Measurements from ENCODE around the gene ZNFX1. TPM values are rescaled to one million over a fixed set of nuclear protein-coding genes. Genes with fewer than 3 reads are reported as not detected.

The ZNFX1 gene
- total RNA-seq, 4 donors from 2014 or later = 20.0 to 46.2 (median 26.3) TPM

DNA sequence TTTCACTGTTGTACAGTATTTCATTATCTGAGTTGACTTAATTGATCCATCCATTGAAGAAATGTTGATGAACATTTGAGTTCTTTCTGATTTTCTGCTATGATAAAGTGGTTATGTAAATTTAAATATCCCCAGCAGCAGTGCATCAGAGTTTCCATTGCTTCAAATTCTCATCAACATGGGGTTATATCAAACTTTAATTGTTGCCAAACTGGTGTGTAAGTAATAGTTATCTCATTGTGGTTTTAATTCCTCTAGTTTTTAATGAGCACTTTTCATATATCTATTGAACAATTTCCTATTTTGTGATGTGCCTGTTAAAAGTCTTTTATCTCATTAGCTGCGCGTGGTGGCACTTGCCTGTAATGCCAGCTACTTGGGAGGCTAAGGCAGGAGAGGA is 18.1 kb downstream of the ZNFX1 start:
- DNase-seq = no peak
- intact Hi-C loops (cut with DNase I; ENCODE audit: low total_unique reads) = no loop called here

DNA sequence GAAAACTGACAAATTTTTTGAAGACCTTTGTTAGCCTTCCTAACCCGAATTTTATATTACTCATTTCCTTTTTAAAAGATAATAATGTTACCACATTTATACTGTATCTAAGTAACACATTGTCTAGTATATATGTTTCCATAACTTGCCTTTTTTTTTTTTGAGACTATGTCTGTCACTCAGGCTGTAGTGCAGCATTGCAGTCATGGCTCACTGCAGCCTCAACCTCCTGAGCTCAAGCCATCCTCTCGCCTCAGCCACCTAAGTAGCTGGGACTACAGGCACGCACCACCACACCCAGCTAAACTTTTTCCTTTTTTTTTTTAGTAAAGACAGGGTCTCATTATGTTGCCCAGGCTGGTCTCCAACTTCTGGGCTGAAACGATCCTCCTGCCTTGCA is 18.6 kb downstream of the ZNFX1 start:
- Histone ChIP-seq H3K4me3 (no peak overlapping the region), H3K36me3 (no peaks in the 10 kb centered on the region), H3K9me3 (no peaks in the 10 kb centered on the region), H3K27ac (no peak overlapping the region), H3K4me1 (no peaks in the 10 kb centered on the region), H3K27me3 (no peaks in the 10 kb centered on the region)
- intact Hi-C loops (cut with DNase I; ENCODE audit: low total_unique reads) = no loop called here
- no peak for DNase-seq
- no peak for TF ChIP-seq POLR2A (IDR thresholded peaks at IDR 0.05)
- TF ChIP-seq, protein P1, sequence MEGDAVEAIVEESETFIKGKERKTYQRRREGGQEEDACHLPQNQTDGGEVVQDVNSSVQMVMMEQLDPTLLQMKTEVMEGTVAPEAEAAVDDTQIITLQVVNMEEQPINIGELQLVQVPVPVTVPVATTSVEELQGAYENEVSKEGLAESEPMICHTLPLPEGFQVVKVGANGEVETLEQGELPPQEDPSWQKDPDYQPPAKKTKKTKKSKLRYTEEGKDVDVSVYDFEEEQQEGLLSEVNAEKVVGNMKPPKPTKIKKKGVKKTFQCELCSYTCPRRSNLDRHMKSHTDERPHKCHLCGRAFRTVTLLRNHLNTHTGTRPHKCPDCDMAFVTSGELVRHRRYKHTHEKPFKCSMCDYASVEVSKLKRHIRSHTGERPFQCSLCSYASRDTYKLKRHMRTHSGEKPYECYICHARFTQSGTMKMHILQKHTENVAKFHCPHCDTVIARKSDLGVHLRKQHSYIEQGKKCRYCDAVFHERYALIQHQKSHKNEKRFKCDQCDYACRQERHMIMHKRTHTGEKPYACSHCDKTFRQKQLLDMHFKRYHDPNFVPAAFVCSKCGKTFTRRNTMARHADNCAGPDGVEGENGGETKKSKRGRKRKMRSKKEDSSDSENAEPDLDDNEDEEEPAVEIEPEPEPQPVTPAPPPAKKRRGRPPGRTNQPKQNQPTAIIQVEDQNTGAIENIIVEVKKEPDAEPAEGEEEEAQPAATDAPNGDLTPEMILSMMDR (IDR thresholded peaks at IDR 0.05) = no peak

More for the DNA sequence above, 18.1 kb downstream of the ZNFX1 start:
- no peak overlapping the region for H3K27ac ChIP-seq
- no peaks in the 10 kb centered on the region for H3K27me3 ChIP-seq
- H3K4me3 ChIP-seq = no peak overlapping the region
- H3K9me3 ChIP-seq = no peaks in the 10 kb centered on the region
- no peaks in the 10 kb centered on the region for H3K36me3 ChIP-seq
- no peaks in the 10 kb centered on the region for H3K4me1 ChIP-seq
- TF ChIP-seq, protein P1 (IDR thresholded peaks at IDR 0.05) = no peak
- TF ChIP-seq POLR2A (IDR thresholded peaks at IDR 0.05) = no peak

DNA sequence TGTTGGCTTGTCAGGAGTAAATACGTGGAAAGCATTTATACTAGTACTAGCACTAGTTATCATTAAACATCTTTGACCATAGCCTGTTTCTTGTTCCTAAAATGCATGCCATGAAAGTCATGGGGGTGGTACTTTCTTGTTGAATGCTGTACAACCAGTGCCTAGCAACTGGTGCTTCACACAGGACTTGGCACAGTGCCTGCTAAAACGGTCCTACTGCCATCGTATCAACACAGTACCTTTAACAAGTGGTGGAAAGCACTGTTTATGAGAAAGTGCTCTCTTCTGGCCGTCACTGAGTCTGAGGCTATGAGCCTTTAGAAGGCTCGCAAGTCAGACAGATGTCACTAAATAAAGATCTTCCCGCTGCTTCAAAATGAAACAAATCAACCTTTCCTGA is 21.6 kb downstream of the ZNFX1 start:
- Histone ChIP-seq H3K27ac (no peak overlapping the region), H3K9me3 (no peaks in the 10 kb centered on the region), H3K4me1 (no peaks in the 10 kb centered on the region), H3K36me3 (no peaks in the 10 kb centered on the region), H3K27me3 (no peaks in the 10 kb centered on the region), H3K4me3 (no peak overlapping the region)
- no peak for DNase-seq
- intact Hi-C loops (cut with DNase I; ENCODE audit: low total_unique reads) = no loop called here
- TF ChIP-seq, protein P1 (IDR thresholded peaks at IDR 0.05) = no peak
- TF ChIP-seq POLR2A (IDR thresholded peaks at IDR 0.05) = no peak

DNA sequence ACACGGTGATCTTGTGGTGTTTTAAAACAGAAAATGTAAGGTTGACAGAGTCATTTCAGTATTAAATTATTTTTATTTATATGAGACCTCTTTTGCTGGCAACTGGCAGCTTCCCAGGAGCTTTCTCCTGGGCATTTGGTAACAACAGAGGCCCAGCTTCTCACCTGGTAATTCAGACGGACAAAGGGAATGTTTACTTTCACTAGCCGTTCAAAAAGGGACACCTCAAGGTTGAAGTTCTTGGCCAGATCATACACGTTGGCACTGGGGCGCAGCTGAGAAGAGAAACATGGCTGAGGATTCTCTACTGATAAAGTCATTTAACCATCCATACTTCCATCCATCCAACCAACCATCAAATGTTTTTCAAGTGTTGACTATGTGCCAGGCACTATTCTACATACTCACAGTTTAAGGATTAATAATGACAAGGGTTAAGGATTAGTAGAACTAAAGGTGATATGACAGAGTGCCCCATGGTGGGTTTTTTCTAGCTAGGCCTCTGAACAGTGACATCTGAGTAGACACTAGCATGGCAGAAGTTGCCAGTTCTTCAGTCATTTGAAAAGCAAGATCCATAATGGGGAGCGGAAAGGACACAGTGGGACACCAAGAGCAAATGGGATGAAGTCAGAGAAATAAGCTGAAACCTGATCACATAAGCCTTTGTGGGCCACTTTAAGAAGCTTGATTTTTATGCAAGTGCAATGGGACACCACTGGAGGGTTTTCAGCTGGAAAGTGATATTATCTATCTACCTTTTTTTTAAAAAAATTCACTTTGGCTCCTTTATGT is 25.1 kb downstream of the ZNFX1 start:
- DNase-seq = no peak
- H3K27ac ChIP-seq = no peak overlapping the region
- H3K27me3 ChIP-seq = no peaks in the 10 kb centered on the region
- intact Hi-C loops (cut with DNase I; ENCODE audit: low total_unique reads) = no loop called here
- TF ChIP-seq, protein P1 (IDR thresholded peaks at IDR 0.05) = no peak
- TF ChIP-seq POLR2A (IDR thresholded peaks at IDR 0.05) = no peak
- H3K9me3 ChIP-seq = no peaks in the 10 kb centered on the region
- H3K4me1 ChIP-seq = no peaks in the 10 kb centered on the region
- H3K4me3 ChIP-seq = no peak overlapping the region
- no peaks in the 10 kb centered on the region for H3K36me3 ChIP-seq

DNA sequence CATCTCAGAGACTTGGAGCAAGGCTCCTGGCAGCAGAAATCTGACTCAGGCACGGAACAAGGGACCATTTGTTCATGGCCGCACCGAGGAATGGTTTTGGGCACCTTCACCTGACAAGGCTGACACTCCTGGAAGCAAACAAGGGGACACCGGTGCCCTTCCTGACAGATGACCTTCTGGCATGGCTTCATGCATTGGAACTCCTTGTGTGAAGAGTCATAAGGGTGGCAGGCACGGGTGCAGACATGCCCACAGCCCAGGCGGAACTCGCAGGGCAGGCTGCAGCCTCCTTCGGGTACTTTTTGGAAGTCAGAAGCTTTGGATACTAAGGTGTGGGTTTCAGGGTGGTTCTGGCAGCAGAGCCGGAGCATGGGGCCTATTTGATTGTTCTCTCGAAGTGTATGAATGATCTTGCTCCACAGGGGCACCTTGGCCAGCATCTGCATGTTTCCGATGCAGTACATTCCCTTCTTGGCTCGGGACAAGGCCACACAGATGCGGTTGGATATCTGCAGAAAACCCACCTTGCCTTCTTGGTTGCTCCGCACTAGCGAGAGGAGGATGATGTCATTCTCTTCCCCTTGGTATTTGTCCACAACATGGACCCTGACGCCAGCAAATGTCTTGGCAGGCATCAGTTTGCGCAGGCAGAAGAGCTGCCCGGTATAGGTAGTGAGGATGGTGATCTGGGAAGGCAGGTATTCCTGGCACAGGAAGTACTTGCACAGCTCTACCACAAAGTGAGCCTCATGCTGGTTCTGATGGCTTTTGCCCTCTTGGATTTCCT is 28.8 kb downstream of the ZNFX1 start:
- intact Hi-C loops (cut with DNase I; ENCODE audit: low total_unique reads) = no loop called here
- no peaks in the 10 kb centered on the region for H3K4me1 ChIP-seq
- H3K27me3 ChIP-seq = no peaks in the 10 kb centered on the region
- no peaks in the 10 kb centered on the region for H3K9me3 ChIP-seq
- H3K4me3 ChIP-seq = no peak overlapping the region
- no peak for DNase-seq
- no peak overlapping the region for H3K27ac ChIP-seq
- H3K36me3 ChIP-seq = no peaks in the 10 kb centered on the region
- no peak for TF ChIP-seq POLR2A (IDR thresholded peaks at IDR 0.05)
- TF ChIP-seq, protein P1 (IDR thresholded peaks at IDR 0.05) = no peak
